Kidney epithelial cell (primary cell): ENCODE results near the gene MACROD2. TPM values are rescaled to one million over a fixed set of nuclear protein-coding genes. Genes with fewer than 3 reads are reported as not detected.

Source experiments
- DNase-seq: peaks from one replicate; pipeline ENCODE4 v3.0.0-alpha.2; 2010; ENCODE audit warnings: low read depth
- H3K27me3 ChIP-seq: 2 replicates; pipeline ENCODE4 v1.6.0; 2011; ENCODE audit warnings: low read length; ENCODE audit not compliant: control insufficient read depth, insufficient read depth
- H3K36me3 ChIP-seq: 2 replicates; pipeline ENCODE4 v1.5.1; 2011; ENCODE audit warnings: low read length; ENCODE audit not compliant: control insufficient read depth, insufficient read depth
- H3K4me3 ChIP-seq: 2 replicates; pipeline ENCODE4 v1.5.1; 2011; ENCODE audit warnings: low read depth, mild to moderate bottlenecking, control low read depth, low read length
- total RNA-seq: library from RNA; depleted of rRNA; stranded (reverse); fragments of >200 nt; gene quantifications from 2 replicates; pipeline ENCODE4 v1.2.3, GENCODE V29; 2015
- TF ChIP-seq, protein P1 (sequence below): IDR thresholded peaks from 2 replicates; pipeline ENCODE4 v1.5.1; 2011; ENCODE audit warnings: mild to moderate bottlenecking, moderate library complexity, low read length, control low read depth, inconsistent platforms; ENCODE audit not compliant: insufficient read depth, poor library complexity, severe bottlenecking

The MACROD2 gene
- total RNA-seq, 1 donor from 2014 or later, result 0.79 TPM

DNA sequence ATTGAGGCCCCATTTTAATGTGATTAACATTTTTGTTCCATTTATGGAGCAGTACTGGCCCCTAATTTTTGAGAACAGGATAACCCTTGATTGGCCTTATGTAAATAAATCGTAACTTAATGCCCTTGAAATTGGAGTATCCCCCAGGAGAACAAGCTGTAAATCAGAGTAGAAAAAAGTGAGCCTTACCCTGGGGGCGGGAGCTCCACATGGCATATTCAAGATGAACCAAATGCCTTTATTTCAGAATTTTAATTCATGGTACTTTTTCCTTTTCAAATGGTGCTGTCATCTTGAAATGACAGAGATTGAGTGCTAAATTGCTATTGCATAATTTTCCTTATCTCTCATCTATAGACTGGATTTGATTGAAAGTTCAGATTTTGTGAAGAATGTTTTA lies 1151.6 kb downstream of the MACROD2 start:
- TF ChIP-seq, protein P1, sequence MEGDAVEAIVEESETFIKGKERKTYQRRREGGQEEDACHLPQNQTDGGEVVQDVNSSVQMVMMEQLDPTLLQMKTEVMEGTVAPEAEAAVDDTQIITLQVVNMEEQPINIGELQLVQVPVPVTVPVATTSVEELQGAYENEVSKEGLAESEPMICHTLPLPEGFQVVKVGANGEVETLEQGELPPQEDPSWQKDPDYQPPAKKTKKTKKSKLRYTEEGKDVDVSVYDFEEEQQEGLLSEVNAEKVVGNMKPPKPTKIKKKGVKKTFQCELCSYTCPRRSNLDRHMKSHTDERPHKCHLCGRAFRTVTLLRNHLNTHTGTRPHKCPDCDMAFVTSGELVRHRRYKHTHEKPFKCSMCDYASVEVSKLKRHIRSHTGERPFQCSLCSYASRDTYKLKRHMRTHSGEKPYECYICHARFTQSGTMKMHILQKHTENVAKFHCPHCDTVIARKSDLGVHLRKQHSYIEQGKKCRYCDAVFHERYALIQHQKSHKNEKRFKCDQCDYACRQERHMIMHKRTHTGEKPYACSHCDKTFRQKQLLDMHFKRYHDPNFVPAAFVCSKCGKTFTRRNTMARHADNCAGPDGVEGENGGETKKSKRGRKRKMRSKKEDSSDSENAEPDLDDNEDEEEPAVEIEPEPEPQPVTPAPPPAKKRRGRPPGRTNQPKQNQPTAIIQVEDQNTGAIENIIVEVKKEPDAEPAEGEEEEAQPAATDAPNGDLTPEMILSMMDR, result no peak
- no peak overlapping the region for H3K4me3 ChIP-seq
- no peaks in the 10 kb centered on the region for H3K27me3 ChIP-seq
- DNase-seq, result no peak
- H3K36me3 ChIP-seq, result no peaks in the 10 kb centered on the region

DNA sequence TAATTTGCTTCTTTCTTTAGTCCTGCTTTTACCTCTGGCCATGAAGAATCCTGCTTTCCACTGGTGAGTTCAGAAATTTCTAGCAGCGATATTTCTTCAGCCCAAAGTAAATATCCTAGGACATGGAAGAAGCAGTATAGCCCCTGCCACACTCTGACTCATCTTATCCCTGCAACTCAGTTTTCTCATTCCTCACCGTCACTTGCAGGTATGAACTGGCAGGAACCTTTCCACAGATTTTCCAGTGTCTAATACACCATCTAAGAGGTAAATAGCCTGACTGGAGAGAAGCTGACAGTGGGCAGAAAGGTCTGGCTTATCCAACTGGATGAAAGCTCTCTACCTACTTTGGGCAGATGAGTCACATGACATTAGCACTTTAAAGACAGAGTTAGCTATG lies 1158.8 kb downstream of the MACROD2 start:
- no peaks in the 10 kb centered on the region for H3K36me3 ChIP-seq
- no peak for DNase-seq
- no peaks in the 10 kb centered on the region for H3K27me3 ChIP-seq
- H3K4me3 ChIP-seq, result no peak overlapping the region
- TF ChIP-seq, protein P1, result no peak

DNA sequence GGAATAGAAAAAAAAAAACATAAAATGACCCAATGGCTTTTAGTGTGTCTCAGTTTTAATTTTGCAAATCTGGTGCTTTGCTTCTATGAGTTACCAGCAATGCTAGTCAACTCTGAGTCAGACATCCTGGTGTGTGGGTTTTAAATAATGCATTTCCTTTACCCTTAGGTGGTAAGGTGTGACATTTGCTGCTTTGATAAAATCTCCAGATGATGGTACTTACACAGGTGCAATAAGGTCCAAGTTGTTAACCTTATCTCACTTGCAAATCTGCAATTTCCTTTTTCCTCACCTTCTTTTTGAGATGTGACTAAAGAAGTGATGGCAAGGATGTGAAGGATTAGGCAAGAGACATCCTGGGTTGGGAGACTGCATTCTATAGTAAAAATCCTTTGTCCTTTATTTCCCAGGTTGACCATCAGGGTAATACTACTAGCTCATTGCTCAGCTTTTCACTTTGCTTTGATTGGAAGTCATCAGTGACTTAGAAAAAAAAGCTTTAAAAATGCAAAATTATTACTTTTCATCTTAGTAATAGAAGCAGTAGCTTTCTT lies 1160.6 kb downstream of the MACROD2 start:
- Histone ChIP-seq H3K4me3 (no peak overlapping the region), H3K27me3 (no peaks in the 10 kb centered on the region), H3K36me3 (no peaks in the 10 kb centered on the region)
- TF ChIP-seq, protein P1, result no peak
- DNase-seq, result peak; percentile 10

DNA sequence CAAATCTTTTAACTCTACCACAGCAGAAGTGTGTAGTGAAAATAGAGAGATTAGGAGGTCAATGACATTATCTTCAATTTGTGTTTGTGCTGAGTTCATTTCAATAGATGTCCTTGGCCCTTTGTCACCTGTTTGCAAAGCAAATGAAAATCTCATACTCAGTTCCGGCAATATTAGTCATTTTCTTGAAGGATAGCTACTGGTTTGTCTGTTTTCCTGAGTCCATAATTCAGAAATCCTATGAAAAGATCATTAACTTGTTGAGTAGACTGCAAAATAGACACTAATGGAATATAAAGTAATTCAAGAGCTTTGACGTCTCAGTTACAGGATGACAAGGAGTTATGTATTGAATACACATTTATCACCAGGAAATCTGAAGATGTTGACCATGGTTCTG lies 1163.2 kb downstream of the MACROD2 start:
- TF ChIP-seq, protein P1, result no peak
- Histone ChIP-seq H3K4me3 (no peak overlapping the region), H3K27me3 (no peaks in the 10 kb centered on the region), H3K36me3 (no peaks in the 10 kb centered on the region)
- no peak for DNase-seq

DNA sequence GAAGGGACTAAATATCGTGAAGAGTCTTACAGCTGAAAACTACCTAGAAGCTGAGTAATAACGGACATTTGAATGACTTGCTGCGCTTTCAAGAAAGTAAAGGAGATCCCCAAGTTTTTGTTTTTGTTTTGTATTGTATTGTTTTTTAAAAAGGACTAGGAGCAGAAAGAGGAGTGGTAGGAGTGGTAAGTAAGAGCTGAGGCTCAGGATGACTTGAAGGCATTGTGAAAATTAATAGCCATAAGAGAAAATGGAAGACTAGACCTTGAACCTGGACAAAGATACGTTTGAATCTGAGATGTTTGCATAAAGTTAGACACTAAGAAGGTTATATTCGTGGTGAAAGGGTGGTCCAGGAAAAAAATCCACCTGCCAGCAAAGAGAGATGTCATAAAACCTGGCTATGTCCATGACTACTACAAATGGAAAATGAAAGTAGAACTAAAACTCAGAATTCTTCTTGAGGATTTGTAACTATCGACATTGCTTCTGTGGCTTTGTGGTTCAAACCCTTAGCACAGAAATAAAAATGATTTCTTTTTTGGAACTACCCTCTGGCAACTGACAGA lies 1166.8 kb downstream of the MACROD2 start:
- TF ChIP-seq, protein P1, result no peak
- no peak for DNase-seq
- H3K4me3 ChIP-seq, result no peak overlapping the region
- no peaks in the 10 kb centered on the region for H3K27me3 ChIP-seq
- no peaks in the 10 kb centered on the region for H3K36me3 ChIP-seq

DNA sequence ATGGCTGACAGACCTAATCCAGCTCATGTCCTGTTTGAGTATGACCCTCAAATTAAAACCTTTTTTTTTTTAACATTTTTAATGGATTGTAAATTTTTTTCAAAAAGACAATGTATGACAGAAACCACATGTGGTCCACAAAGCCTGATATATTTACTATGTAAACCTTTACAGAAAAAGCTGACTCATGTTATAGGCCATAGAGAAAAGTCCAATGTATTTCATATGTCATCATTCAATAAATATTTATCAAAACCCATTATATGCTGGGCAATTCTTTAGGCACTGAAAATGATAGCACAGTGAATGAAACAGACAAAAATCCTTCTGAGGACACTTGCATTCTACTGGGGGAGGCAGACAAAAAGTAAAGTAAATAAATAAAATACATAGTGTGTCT lies 1168.3 kb downstream of the MACROD2 start:
- no peaks in the 10 kb centered on the region for H3K36me3 ChIP-seq
- TF ChIP-seq, protein P1, result no peak
- no peak for DNase-seq
- H3K4me3 ChIP-seq, result no peak overlapping the region
- no peaks in the 10 kb centered on the region for H3K27me3 ChIP-seq
